ENCODE measurements around the gene TTC7B. TPM values are rescaled to one million over a fixed set of nuclear protein-coding genes. Genes with fewer than 3 reads are reported as not detected.

The TTC7B gene
- total and polyA plus RNA-seq, 12 donors: 10.0 to 58.4 (median 24.7) TPM

- intact Hi-C loops (cut with DNase I): no loop called here
These were observed 137.3 kb downstream of the TTC7B start for GRCh38 chr14:90678846-90679362.

GRCh38 chr14:90678420-90678819 is 137.8 kb downstream of the TTC7B start:
- no peaks in the 10 kb centered on the region for H3K27me3 ChIP-seq
- no peaks in the 10 kb centered on the region for H3K36me3 ChIP-seq (replicated peaks in 1 of 2)
- no peak for DNase-seq
- peaks cover 3 to 31% of the 10 kb centered on the region in 2 donors for H3K4me1 ChIP-seq (replicated peaks in 1 of 2)
- no peak overlapping the region for H3K27ac ChIP-seq
- intact Hi-C loops (cut with DNase I): no loop called here
- TF ChIP-seq CTCF (IDR thresholded peaks at IDR 0.05): no peak
- WGBS, 4 donors: 94 to 100% (median 96%) methylated on average over 1 of the region's 1 CpG
- H3K9me3 ChIP-seq (replicated peaks in 1 of 3): no peaks in the 10 kb centered on the region
- H3K4me3 ChIP-seq: no peak overlapping the region

More at GRCh38 chr14:90678846-90679362, 137.3 kb downstream of the TTC7B start:
- Histone ChIP-seq H3K27me3 (no peaks in the 10 kb centered on the region), H3K4me3 (no peak overlapping the region), H3K36me3 (replicated peaks in 1 of 2) (no peaks in the 10 kb centered on the region), H3K4me1 (replicated peaks in 1 of 2) (peaks cover 3 to 31% of the 10 kb centered on the region in 2 donors), H3K9me3 (replicated peaks in 1 of 3) (no peaks in the 10 kb centered on the region), H3K27ac (no peak overlapping the region)
- no peak for TF ChIP-seq CTCF (IDR thresholded peaks at IDR 0.05)
- no peak for TF ChIP-seq POLR2A (IDR thresholded peaks at IDR 0.05)
- no peak for DNase-seq
- WGBS, 4 donors: 95 to 99% (median 96%) methylated on average over 6 of the region's 6 CpGs

- Histone ChIP-seq H3K4me1 (replicated peaks in 1 of 2) (peaks cover 3 to 31% of the 10 kb centered on the region in 2 donors), H3K36me3 (replicated peaks in 1 of 2) (no peaks in the 10 kb centered on the region), H3K9me3 (replicated peaks in 1 of 3) (no peaks in the 10 kb centered on the region), H3K27ac (no peak overlapping the region), H3K4me3 (no peak overlapping the region), H3K27me3 (no peaks in the 10 kb centered on the region)
- TF ChIP-seq POLR2A (IDR thresholded peaks at IDR 0.05) (no peak), CTCF (IDR thresholded peaks at IDR 0.05) (no peak)
- intact Hi-C loops (cut with DNase I): no loop called here
- 48 to 71% (median 67%) methylated on average over 5 of the region's 5 CpGs for WGBS, 4 donors
- DNase-seq: no peak
These were observed 138.7 kb downstream of the TTC7B start for GRCh38 chr14:90677484-90678050.

- Histone ChIP-seq H3K36me3 (replicated peaks in 1 of 2) (no peaks in the 10 kb centered on the region), H3K27ac (peak overlapping the region in 1 of 5 donors; percentile 80), H3K9me3 (replicated peaks in 1 of 3) (no peaks in the 10 kb centered on the region), H3K4me1 (replicated peaks in 1 of 2) (peaks cover 3 to 31% of the 10 kb centered on the region in 2 donors), H3K27me3 (no peaks in the 10 kb centered on the region), H3K4me3 (no peak overlapping the region)
- DNase-seq: no peak
- no peak for TF ChIP-seq CTCF (IDR thresholded peaks at IDR 0.05)
- TF ChIP-seq POLR2A (IDR thresholded peaks at IDR 0.05): no peak
- intact Hi-C loops (cut with DNase I): no loop called here
- WGBS, 4 donors: 90 to 100% (median 94%) methylated on average over 1 to 6 of the region's 6 CpGs
These were observed 139.3 kb downstream of the TTC7B start for GRCh38 chr14:90676912-90677311.

Measured in adrenal gland (tissue), 12 donors.